Measurements from ENCODE around the gene ARHGDIB. TPM values are rescaled to one million over a fixed set of nuclear protein-coding genes. Genes with fewer than 3 reads are reported as not detected.

Gene ARHGDIB
- total and polyA plus RNA-seq, 10 of the 15 experiments (the other 5 are each of a cell fraction or from before 2014, with no cell fraction given): 796 to 2,849 (median 1,346) TPM

DNA sequence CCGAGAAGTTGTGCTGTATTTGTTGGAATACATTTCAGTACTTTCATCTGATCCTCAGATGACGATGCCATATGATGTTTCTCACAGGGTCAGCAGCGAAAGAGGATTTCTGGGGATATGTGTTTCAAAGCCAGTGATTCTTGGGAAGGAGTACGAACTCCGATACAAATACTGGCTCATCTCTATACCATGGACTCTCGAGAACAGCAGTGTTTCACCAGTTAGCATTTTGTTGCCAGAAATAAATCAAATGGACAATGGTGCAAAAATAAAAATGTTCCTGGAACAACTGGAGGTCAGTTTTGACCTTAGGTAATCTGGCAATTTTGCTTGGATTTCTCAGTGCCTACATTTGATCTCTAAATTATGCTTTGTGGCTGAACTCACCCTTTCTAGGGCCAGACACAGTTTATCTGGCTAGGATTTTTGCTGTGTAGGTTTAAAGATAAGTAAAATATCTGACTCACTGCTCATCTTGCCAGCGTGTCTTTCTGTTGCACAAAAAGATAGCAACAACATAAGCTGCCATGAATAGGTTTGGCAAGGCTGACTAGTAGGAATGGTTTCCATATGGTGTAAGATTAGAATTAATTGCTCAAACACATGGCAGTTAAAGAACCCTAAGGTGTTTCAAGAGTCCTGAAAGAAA lies 64.8 kb downstream of the ARHGDIB start:
- H3K27ac ChIP-seq (ENCODE audit: control insufficient read depth, insufficient read depth): no peak overlapping the region
- H3K27me3 ChIP-seq (replicated peaks in 1 of 2; ENCODE audit: control insufficient read depth in 2 of 2, insufficient read depth in 2 of 2, low read length in 1 of 2): no peaks in the 10 kb centered on the region; a peak in 1 of 4 replicates
- CTCF ChIA-PET: no interaction called here
- no peak overlapping the region for H3K4me3 ChIP-seq
- H4K20me1 ChIP-seq (ENCODE audit: control insufficient read depth, insufficient read depth): no peaks in the 10 kb centered on the region
- 77% methylated on average over 7 of the region's 7 CpGs for WGBS (ENCODE audit: insufficient coverage, insufficient replicate concordance, low lambda C conversion rate, missing lambda C conversion rate)
- POLR2A ChIA-PET: no interaction called here
- SMC1A ChIA-PET (ENCODE audit: uncharacterized antibody, unreplicated experiment): interaction anchor here (0.6 to 2.8 kb wide), 4 partner anchors 10 to 125 kb away, joined by 3 to 12 read pairs (median 4); no protein-coding TSS in a partner anchor
- H3K9me3 ChIP-seq (replicated peaks; ENCODE audit: control insufficient read depth, insufficient read depth, low read length): no peaks in the 10 kb centered on the region
- H3K4me1 ChIP-seq (ENCODE audit: control insufficient read depth, insufficient read depth, low read length): no peaks in the 10 kb centered on the region
- intact Hi-C loops (cut with micrococcal nuclease; ENCODE audit: unreplicated experiment) (no loop called here), in situ Hi-C loops (cut with MboI) (no loop called here)
- H3K4me2 ChIP-seq (ENCODE audit: control insufficient read depth, insufficient read depth): no peak overlapping the region
- no peaks in the 10 kb centered on the region for H3K36me3 ChIP-seq (ENCODE audit: control insufficient read depth in 2 of 2, insufficient read depth in 2 of 2, low read length in 1 of 2)
- RAD21 ChIA-PET (ENCODE audit: unreplicated experiment): no interaction called here
- no peak for DNase-seq (ENCODE audit: low read depth, low spot score)
- H3K79me2 ChIP-seq (ENCODE audit: control insufficient read depth, insufficient read depth, low read length): no peaks in the 10 kb centered on the region
- no peak overlapping the region for H3K9ac ChIP-seq (ENCODE audit: control insufficient read depth, insufficient read depth, low read length)
- BruUV-seq (replicated peaks): no TSS peak
- ATAC-seq: no peak
- no peak overlapping the region for H2AFZ ChIP-seq (ENCODE audit: control insufficient read depth, low read depth, low read length)
- FAIRE-seq: no peak
- TF ChIP-seq BHLHE40 (IDR thresholded peaks at IDR 0.05; ENCODE audit: borderline replicate concordance in 1 of 2, low read depth in 2 of 2, low read length in 1 of 2) (no peak), KAT2A (conservative IDR thresholded peaks at IDR 0.05; ENCODE audit: control insufficient read depth, low read depth, low read length) (no peak), CREM (IDR thresholded peaks at IDR 0.05; ENCODE audit: low read depth) (no peak), TARDBP (IDR thresholded peaks at IDR 0.05; ENCODE audit: borderline replicate concordance) (no peak), DPF2 (IDR thresholded peaks at IDR 0.05) (no peak)
- TF ChIP-seq, protein P1, sequence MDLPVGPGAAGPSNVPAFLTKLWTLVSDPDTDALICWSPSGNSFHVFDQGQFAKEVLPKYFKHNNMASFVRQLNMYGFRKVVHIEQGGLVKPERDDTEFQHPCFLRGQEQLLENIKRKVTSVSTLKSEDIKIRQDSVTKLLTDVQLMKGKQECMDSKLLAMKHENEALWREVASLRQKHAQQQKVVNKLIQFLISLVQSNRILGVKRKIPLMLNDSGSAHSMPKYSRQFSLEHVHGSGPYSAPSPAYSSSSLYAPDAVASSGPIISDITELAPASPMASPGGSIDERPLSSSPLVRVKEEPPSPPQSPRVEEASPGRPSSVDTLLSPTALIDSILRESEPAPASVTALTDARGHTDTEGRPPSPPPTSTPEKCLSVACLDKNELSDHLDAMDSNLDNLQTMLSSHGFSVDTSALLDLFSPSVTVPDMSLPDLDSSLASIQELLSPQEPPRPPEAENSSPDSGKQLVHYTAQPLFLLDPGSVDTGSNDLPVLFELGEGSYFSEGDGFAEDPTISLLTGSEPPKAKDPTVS (IDR thresholded peaks at IDR 0.05; ENCODE audit: low read depth, low read length): no peak
- TF ChIP-seq, protein P2, sequence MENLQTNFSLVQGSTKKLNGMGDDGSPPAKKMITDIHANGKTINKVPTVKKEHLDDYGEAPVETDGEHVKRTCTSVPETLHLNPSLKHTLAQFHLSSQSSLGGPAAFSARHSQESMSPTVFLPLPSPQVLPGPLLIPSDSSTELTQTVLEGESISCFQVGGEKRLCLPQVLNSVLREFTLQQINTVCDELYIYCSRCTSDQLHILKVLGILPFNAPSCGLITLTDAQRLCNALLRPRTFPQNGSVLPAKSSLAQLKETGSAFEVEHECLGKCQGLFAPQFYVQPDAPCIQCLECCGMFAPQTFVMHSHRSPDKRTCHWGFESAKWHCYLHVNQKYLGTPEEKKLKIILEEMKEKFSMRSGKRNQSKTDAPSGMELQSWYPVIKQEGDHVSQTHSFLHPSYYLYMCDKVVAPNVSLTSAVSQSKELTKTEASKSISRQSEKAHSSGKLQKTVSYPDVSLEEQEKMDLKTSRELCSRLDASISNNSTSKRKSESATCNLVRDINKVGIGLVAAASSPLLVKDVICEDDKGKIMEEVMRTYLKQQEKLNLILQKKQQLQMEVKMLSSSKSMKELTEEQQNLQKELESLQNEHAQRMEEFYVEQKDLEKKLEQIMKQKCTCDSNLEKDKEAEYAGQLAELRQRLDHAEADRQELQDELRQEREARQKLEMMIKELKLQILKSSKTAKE (IDR thresholded peaks at IDR 0.05; ENCODE audit: low read depth, poor library complexity, severe bottlenecking): no peak
- TF ChIP-seq, protein P3, sequence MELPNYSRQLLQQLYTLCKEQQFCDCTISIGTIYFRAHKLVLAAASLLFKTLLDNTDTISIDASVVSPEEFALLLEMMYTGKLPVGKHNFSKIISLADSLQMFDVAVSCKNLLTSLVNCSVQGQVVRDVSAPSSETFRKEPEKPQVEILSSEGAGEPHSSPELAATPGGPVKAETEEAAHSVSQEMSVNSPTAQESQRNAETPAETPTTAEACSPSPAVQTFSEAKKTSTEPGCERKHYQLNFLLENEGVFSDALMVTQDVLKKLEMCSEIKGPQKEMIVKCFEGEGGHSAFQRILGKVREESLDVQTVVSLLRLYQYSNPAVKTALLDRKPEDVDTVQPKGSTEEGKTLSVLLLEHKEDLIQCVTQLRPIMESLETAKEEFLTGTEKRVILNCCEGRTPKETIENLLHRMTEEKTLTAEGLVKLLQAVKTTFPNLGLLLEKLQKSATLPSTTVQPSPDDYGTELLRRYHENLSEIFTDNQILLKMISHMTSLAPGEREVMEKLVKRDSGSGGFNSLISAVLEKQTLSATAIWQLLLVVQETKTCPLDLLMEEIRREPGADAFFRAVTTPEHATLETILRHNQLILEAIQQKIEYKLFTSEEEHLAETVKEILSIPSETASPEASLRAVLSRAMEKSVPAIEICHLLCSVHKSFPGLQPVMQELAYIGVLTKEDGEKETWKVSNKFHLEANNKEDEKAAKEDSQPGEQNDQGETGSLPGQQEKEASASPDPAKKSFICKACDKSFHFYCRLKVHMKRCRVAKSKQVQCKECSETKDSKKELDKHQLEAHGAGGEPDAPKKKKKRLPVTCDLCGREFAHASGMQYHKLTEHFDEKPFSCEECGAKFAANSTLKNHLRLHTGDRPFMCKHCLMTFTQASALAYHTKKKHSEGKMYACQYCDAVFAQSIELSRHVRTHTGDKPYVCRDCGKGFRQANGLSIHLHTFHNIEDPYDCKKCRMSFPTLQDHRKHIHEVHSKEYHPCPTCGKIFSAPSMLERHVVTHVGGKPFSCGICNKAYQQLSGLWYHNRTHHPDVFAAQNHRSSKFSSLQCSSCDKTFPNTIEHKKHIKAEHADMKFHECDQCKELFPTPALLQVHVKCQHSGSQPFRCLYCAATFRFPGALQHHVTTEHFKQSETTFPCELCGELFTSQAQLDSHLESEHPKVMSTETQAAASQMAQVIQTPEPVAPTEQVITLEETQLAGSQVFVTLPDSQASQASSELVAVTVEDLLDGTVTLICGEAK (IDR thresholded peaks at IDR 0.05; ENCODE audit: borderline replicate concordance): no peak
- TF ChIP-seq, protein P4, sequence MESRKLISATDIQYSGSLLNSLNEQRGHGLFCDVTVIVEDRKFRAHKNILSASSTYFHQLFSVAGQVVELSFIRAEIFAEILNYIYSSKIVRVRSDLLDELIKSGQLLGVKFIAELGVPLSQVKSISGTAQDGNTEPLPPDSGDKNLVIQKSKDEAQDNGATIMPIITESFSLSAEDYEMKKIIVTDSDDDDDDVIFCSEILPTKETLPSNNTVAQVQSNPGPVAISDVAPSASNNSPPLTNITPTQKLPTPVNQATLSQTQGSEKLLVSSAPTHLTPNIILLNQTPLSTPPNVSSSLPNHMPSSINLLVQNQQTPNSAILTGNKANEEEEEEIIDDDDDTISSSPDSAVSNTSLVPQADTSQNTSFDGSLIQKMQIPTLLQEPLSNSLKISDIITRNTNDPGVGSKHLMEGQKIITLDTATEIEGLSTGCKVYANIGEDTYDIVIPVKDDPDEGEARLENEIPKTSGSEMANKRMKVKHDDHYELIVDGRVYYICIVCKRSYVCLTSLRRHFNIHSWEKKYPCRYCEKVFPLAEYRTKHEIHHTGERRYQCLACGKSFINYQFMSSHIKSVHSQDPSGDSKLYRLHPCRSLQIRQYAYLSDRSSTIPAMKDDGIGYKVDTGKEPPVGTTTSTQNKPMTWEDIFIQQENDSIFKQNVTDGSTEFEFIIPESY (IDR thresholded peaks at IDR 0.05): no peak

Measured in GM12878 (cell line).